Upper lobe of right lung (tissue), 1 donor: ENCODE data around the gene AGTR1. TPM values are rescaled to one million over a fixed set of nuclear protein-coding genes. Genes with fewer than 3 reads are reported as not detected.

Experiments used
- ATAC-seq: fragments of 200-7000 bp; cut with Tn5 transposase; one replicate; pipeline ENCODE4 v1.9.1; 2020; ENCODE audit warnings: mild to moderate bottlenecking, moderate library complexity
- DNase-seq: peaks from one replicate; pipeline ENCODE4 v3.0.0-alpha.2; 2020
- H3K27ac ChIP-seq: fragments of 200-600 bp; one replicate; pipeline ENCODE4 v1.8.0; 2022
- H3K27me3 ChIP-seq: fragments of 200-600 bp; one replicate; pipeline ENCODE4 v1.8.0; 2022; ENCODE audit warnings: mild to moderate bottlenecking
- H3K36me3 ChIP-seq: fragments of 200-600 bp; one replicate; pipeline ENCODE4 v1.8.0; 2022
- H3K4me1 ChIP-seq: fragments of 200-600 bp; one replicate; pipeline ENCODE4 v1.8.0; 2022
- H3K4me3 ChIP-seq: fragments of 200-600 bp; one replicate; pipeline ENCODE4 v1.8.0; 2022; ENCODE audit warnings: mild to moderate bottlenecking
- H3K9me3 ChIP-seq: fragments of 200-600 bp; one replicate; pipeline ENCODE4 v1.8.0; 2022
- CTCF ChIP-seq: fragments of 200-600 bp; IDR thresholded peaks from one replicate; pipeline ENCODE4 v1.8.0; 2022; ENCODE audit warnings: antibody characterized with exemption
- intact Hi-C: fragments of 100-400 bp; cut with DNase I; formaldehyde crosslinking; loops from one replicate; pipeline ENCODE4 v1.11.0; 2022
- total RNA-seq: library from RNA; stranded (reverse); fragmentation: NEBNext Ultra II Directional; extraction: Animal tissue kit (Norgen Biotek cat#: 25700); gene quantifications from one replicate; pipeline ENCODE4 v1.2.1, GENCODE V29; 2021
- donor health status: DM: no; HTN: yes; CAD: no; lungs with severe emphysema.

Gene AGTR1
- total RNA-seq, 1 donor from 2014 or later: 7.8 TPM

GRCh38 chr3:148705314-148705713 is 7.6 kb downstream of the AGTR1 start:
- DNase-seq (no peak), ATAC-seq (no peak)

GRCh38 chr3:148707601-148708380 is 10.1 kb downstream of the AGTR1 start:
- intact Hi-C loops: no loop called here
- Histone ChIP-seq H3K36me3 (no peaks in the 10 kb centered on the region), H3K4me1 (no peaks in the 10 kb centered on the region), H3K4me3 (no peak overlapping the region), H3K27me3 (no peaks in the 10 kb centered on the region), H3K27ac (no peak overlapping the region), H3K9me3 (no peaks in the 10 kb centered on the region)
- DNase-seq: no peak
- no peak for ATAC-seq
- TF ChIP-seq CTCF: no peak

More at GRCh38 chr3:148705314-148705713, 7.6 kb downstream of the AGTR1 start:
- Histone ChIP-seq H3K27ac (no peak overlapping the region), H3K36me3 (no peaks in the 10 kb centered on the region), H3K4me3 (no peak overlapping the region), H3K4me1 (no peaks in the 10 kb centered on the region), H3K9me3 (no peaks in the 10 kb centered on the region), H3K27me3 (no peaks in the 10 kb centered on the region)
- intact Hi-C loops: no loop called here
- TF ChIP-seq CTCF: no peak

- ATAC-seq (no peak), DNase-seq (no peak)
- H3K4me3 ChIP-seq: no peak overlapping the region
- H3K9me3 ChIP-seq: no peaks in the 10 kb centered on the region
- no peaks in the 10 kb centered on the region for H3K36me3 ChIP-seq
- intact Hi-C loops: no loop called here
- no peaks in the 10 kb centered on the region for H3K27me3 ChIP-seq
- no peak for TF ChIP-seq CTCF
- H3K4me1 ChIP-seq: no peaks in the 10 kb centered on the region
- H3K27ac ChIP-seq: no peak overlapping the region
These were observed 10.7 kb downstream of the AGTR1 start for GRCh38 chr3:148708409-148708808.

DNA sequence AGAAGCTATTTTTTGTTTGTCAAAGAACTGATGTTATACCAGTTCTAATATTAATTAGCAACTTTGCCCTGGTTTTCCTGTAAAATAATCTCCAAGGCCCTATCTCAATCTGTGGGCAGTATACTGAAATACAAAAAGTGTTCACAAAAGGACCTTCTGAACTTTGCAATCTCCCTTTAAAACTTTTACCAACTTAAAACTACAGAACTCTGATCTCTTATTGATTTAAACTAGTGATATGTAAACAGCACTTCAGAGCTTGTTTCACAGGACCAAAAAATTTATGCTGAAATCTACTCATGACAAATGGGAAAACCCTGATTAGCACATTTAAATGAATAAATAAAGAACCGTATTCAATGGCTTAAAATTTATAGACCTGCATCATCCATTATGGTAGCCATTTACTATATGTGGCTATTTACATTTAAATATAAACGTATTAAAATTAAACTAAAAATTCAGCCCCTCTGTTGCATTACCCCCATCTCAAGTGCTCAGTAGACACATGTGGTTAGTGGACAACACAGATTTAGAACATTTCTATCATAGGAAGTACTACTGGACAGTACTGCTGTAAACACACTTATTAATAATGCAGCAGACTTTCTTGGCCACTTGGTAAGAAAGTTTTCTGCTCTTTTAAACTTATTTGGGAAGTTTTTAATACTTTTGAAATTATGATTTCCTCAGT is 12.0 kb downstream of the AGTR1 start:
- Histone ChIP-seq H3K36me3 (no peaks in the 10 kb centered on the region), H3K4me3 (no peak overlapping the region), H3K27ac (no peak overlapping the region), H3K4me1 (no peaks in the 10 kb centered on the region), H3K9me3 (no peaks in the 10 kb centered on the region), H3K27me3 (no peaks in the 10 kb centered on the region)
- DNase-seq (no peak), ATAC-seq (no peak)
- TF ChIP-seq CTCF: no peak
- intact Hi-C loops: no loop called here

DNA sequence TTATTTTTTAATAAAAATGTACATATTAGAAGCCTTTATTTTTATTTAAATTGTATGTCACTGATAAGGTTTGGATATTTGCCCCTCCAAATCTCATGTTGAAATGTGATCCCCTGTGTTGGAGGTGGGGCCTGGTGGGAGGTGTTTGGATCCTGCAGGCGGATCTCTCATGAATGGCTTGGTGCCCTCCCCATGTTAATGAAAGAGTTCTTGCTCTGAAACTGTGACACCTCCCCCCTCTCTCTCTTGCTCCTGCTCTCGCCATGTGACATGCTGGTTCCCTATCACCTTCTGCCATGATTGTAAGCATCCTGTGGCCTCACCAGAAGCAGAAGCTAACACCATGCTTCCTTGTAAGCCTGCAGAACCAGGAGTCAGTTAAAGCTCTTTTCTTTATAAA is 13.0 kb downstream of the AGTR1 start:
- no peak for DNase-seq
- intact Hi-C loops: no loop called here
- no peak for TF ChIP-seq CTCF
- no peaks in the 10 kb centered on the region for H3K9me3 ChIP-seq
- H3K27ac ChIP-seq: no peak overlapping the region
- no peak for ATAC-seq
- no peaks in the 10 kb centered on the region for H3K36me3 ChIP-seq
- H3K4me3 ChIP-seq: no peak overlapping the region
- H3K4me1 ChIP-seq: no peaks in the 10 kb centered on the region
- no peaks in the 10 kb centered on the region for H3K27me3 ChIP-seq
